DMS 273 (cell line): ENCODE data around the gene SYNGR3.

ENCODE experiments used
- DNase-seq: peaks from one replicate; lab custom pipeline; 2025; ENCODE audit not compliant: unreplicated experiment; lab: John Stamatoyannopoulos, UW

SYNGR3 gene

GRCh38 chr16:1976216-1976520 is 13.6 kb upstream of the SYNGR3 start:
- no peak for DNase-seq

GRCh38 chr16:1976951-1977874 is 12.6 kb upstream of the SYNGR3 start:
- no peak for DNase-seq

GRCh38 chr16:1977875-1978268 is 11.9 kb upstream of the SYNGR3 start:
- DNase-seq, result no peak

GRCh38 chr16:1978476-1979120 is 11.2 kb upstream of the SYNGR3 start:
- DNase-seq, result no peak

GRCh38 chr16:1979271-1980029 is 10.3 kb upstream of the SYNGR3 start:
- DNase-seq, result peak; percentile 67

- DNase-seq, result peak; percentile 74
Measured at GRCh38 chr16:1980030-1980769, 9.6 kb upstream of the SYNGR3 start.

- no peak for DNase-seq
Measured at GRCh38 chr16:1980770-1981087, 9.0 kb upstream of the SYNGR3 start.

- DNase-seq, result peak; percentile 65
Measured at GRCh38 chr16:1981398-1981836, 8.4 kb upstream of the SYNGR3 start, which contains the start of gene NOXO1. TSS of gene NOXO1 (minus strand) at chr16:1981469. CDS start at chr16:1981179, 290 bp downstream.

GRCh38 chr16:1982013-1982433 is 7.7 kb upstream of the SYNGR3 start:
- DNase-seq, result peak; percentile 82

- no peak for DNase-seq
Measured at GRCh38 chr16:1982991-1983543, 6.7 kb upstream of the SYNGR3 start.

- peak; percentile 97 for DNase-seq
Measured at GRCh38 chr16:1983544-1984346, 6.0 kb upstream of the SYNGR3 start, which contains the start of gene GFER. TSS of gene GFER (plus strand) at chr16:1984193. CDS start at chr16:1984219, 26 bp downstream.

GRCh38 chr16:1984347-1985225 is 5.2 kb upstream of the SYNGR3 start:
- peak; percentile 85 for DNase-seq

- no peak for DNase-seq
Measured at GRCh38 chr16:1985466-1986150, 4.2 kb upstream of the SYNGR3 start.

GRCh38 chr16:1987198-1987597 is 2.6 kb upstream of the SYNGR3 start:
- DNase-seq, result no peak

GRCh38 chr16:1990101-1990350 is 256 bp downstream of the SYNGR3 start:
- DNase-seq, result no peak

- DNase-seq, result peak; percentile 45
Measured at GRCh38 chr16:1990351-1991134, 773 bp downstream of the SYNGR3 start.

- DNase-seq, result no peak
Measured at GRCh38 chr16:1991135-1991551, 1.4 kb downstream of the SYNGR3 start.

GRCh38 chr16:1991588-1991947 is 1.8 kb downstream of the SYNGR3 start:
- DNase-seq, result no peak
